SK-N-SH treated with all-trans-retinoic acid at 6 μM for 48 hours (cell line): ENCODE data around the gene ZNF554.

Source experiments
- CSDC2 ChIP-seq: fragments of 250-450 bp; sonication (Bioruptor Pico); IDR thresholded peaks from 2 replicates; pipeline ENCODE4 v1.5.0; 2020; ENCODE audit warnings: mild to moderate bottlenecking, moderate library complexity
- GLIS3 ChIP-seq: fragments of 250-450 bp; sonication (Bioruptor Pico); IDR thresholded peaks from 2 replicates; pipeline ENCODE4 v1.5.0; 2020; ENCODE audit warnings: mild to moderate bottlenecking, moderate library complexity
- PATZ1 ChIP-seq: fragments of 250-450 bp; sonication (Bioruptor Pico); IDR thresholded peaks from 2 replicates; pipeline ENCODE4 v1.8.0; 2020; ENCODE audit warnings: mild to moderate bottlenecking, moderate library complexity, borderline replicate concordance
- RARB ChIP-seq: fragments of 250-450 bp; sonication (Bioruptor Pico); IDR thresholded peaks from 2 replicates; pipeline ENCODE4 v1.8.0; 2021; ENCODE audit warnings: mild to moderate bottlenecking, moderate library complexity

GRCh38 chr19:2858864-2859263 lies 39.2 kb downstream of the ZNF554 start:
- TF ChIP-seq PATZ1 (CRISPR knock-in tag) = no peak
- no peak for TF ChIP-seq GLIS3 (CRISPR knock-in tag)
- no peak for TF ChIP-seq RARB (CRISPR knock-in tag)
- TF ChIP-seq CSDC2 (CRISPR knock-in tag) = no peak
